Right atrium auricular region (tissue), 2 donors: ENCODE data around the gene NINJ1. TPM values are rescaled to one million over a fixed set of nuclear protein-coding genes. Genes with fewer than 3 reads are reported as not detected.
A peak's percentile ranks its signal among the peaks of the same experiment; 100 is the strongest.

Experiments
- DNase-seq: peaks from one replicate; pipeline ENCODE4 v3.0.0-alpha.2; 2019; ENCODE audit warnings: low spot score
- H3K27ac ChIP-seq, 2 donors: fragments of 200-600 bp; sonication (generic); 1 replicate in 1 of 2; 2 replicates in 1 of 2; pipeline ENCODE4 v1.5.1; 2016 to 2019
- H3K27me3 ChIP-seq, 2 donors: fragments of 200-600 bp; sonication (generic); one replicate each; pipeline versions ENCODE4 v1.5.1 to v1.6.0; 2017 to 2019
- H3K36me3 ChIP-seq: fragments of 200-600 bp; sonication (generic); one replicate; pipeline ENCODE4 v1.5.1; 2016
- H3K4me1 ChIP-seq, 2 donors: fragments of 200-600 bp; sonication (generic); one replicate each; pipeline versions ENCODE4 v1.5.1 to v1.6.0; 2017 to 2019
- H3K4me3 ChIP-seq, 2 donors: fragments of 200-600 bp; sonication (generic); 1 replicate in 1 of 2; 2 replicates in 1 of 2; pipeline ENCODE4 v1.5.1; 2017 to 2019; ENCODE audit warnings: mild to moderate bottlenecking in 1 of 2, moderate library complexity in 1 of 2
- H3K9me3 ChIP-seq, 2 donors: fragments of 200-600 bp; sonication (generic); one replicate each; pipeline ENCODE4 v1.5.1; 2019
- total RNA-seq, 2 donors: library from RNA; depleted of rRNA; stranded (reverse); fragments of >200 nt; gene quantifications; one replicate each; pipeline ENCODE4 v1.1.0, GENCODE V29; 2016
- TF ChIP-seq, protein P1 (sequence below), 2 donors: fragments of 200-600 bp; sonication (generic); IDR thresholded peaks; one replicate each; pipeline ENCODE4 v1.5.1; 2019; ENCODE audit warnings: antibody characterized with exemption in 2 of 2

Gene NINJ1
- total RNA-seq, 2 donors from 2014 or later, result 65.5 to 89.4 TPM

GRCh38 chr9:93093127-93093876 is 40.7 kb downstream of the NINJ1 start:
- peaks cover 0 to 47% of the 10 kb centered on the region in 2 donors for H3K4me1 ChIP-seq
- peaks cover 0 to 9% of the 10 kb centered on the region in 2 donors for H3K9me3 ChIP-seq
- H3K4me3 ChIP-seq, result no peak overlapping the region
- TF ChIP-seq, protein P1, sequence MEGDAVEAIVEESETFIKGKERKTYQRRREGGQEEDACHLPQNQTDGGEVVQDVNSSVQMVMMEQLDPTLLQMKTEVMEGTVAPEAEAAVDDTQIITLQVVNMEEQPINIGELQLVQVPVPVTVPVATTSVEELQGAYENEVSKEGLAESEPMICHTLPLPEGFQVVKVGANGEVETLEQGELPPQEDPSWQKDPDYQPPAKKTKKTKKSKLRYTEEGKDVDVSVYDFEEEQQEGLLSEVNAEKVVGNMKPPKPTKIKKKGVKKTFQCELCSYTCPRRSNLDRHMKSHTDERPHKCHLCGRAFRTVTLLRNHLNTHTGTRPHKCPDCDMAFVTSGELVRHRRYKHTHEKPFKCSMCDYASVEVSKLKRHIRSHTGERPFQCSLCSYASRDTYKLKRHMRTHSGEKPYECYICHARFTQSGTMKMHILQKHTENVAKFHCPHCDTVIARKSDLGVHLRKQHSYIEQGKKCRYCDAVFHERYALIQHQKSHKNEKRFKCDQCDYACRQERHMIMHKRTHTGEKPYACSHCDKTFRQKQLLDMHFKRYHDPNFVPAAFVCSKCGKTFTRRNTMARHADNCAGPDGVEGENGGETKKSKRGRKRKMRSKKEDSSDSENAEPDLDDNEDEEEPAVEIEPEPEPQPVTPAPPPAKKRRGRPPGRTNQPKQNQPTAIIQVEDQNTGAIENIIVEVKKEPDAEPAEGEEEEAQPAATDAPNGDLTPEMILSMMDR (IDR thresholded peaks at IDR 0.05), result no peak
- H3K36me3 ChIP-seq, result no peaks in the 10 kb centered on the region
- no peaks in the 10 kb centered on the region for H3K27me3 ChIP-seq
- H3K27ac ChIP-seq, result peak overlapping the region; percentile 54 to 96
- no peak for DNase-seq

DNA sequence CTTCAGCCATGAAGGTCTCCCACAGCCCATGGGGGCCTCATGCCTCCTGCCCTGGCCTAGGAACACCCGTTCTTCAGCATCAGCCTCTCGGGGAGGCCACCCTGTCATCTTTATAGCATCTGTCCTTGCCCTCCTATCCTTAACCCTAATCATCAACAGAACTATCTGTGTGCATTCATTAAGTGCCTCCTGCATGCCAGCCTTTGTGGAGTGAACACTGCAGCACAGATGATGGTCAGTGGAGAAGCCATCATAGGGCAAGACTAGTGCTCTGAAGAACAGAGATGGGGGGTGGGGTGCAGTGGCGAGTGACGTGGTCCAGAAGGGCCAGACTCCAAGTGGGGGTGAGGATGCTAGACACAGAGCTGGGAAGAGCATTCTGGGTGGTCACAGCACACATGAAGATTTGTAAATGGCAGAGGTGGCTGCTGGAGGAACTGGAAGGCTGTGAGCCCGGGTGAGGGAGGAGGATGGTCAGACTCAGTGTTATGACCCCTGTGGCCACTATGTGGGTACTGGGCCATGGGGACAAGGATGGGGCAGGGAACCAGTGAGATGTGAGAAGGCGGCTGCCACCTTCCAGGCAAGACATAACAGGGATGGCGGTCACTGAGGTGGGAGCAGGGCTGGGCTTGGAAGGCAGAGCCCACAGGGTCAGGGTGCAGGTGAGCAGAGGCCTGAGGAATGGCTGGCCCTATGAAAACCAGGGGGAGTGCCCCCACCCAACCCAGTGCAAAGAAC is 41.6 kb downstream of the NINJ1 start:
- TF ChIP-seq, protein P1 (IDR thresholded peaks at IDR 0.05), result no peak
- no peak overlapping the region for H3K4me3 ChIP-seq
- H3K27me3 ChIP-seq, result no peaks in the 10 kb centered on the region
- peaks cover 0 to 9% of the 10 kb centered on the region in 2 donors for H3K9me3 ChIP-seq
- H3K4me1 ChIP-seq, result peaks cover 0 to 39% of the 10 kb centered on the region in 2 donors
- no peak for DNase-seq
- no peaks in the 10 kb centered on the region for H3K36me3 ChIP-seq
- peak overlapping the region in 1 of 2 donors; percentile 54 for H3K27ac ChIP-seq

DNA sequence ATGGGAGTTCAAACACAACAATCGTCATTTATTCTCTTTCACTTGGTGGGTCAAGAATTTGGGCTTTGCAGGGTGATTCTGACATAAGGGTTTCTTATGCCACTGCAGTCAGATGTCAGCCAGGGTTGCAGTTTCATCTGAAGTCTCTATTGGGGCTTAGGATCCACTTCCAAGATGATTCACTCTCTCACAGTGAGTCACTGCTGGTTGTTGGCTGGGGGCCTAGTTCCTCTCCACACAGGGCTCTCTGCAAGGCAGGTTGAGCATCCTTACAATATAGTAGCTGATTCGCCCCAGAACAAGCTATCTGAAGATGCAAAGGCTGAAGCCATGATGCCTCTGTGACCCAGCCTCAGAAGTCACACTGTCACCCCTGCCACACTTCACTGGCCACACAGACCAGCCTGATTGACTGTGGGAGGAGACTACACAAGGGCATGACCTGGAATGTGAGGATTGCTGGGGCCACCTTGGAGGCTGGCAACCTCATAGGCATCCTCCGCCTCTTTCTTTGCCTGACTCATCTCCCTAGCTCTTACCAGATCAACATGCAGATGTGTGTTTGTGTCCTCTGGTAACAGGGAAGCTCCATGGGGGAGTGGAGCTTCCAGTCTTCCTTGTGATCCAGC is 42.5 kb downstream of the NINJ1 start:
- no peaks in the 10 kb centered on the region for H3K27me3 ChIP-seq
- TF ChIP-seq, protein P1 (IDR thresholded peaks at IDR 0.05), result no peak
- DNase-seq, result peak; percentile 51
- peaks cover 0 to 9% of the 10 kb centered on the region in 2 donors for H3K9me3 ChIP-seq
- H3K4me1 ChIP-seq, result peaks cover 0 to 30% of the 10 kb centered on the region in 2 donors
- H3K36me3 ChIP-seq, result no peaks in the 10 kb centered on the region
- no peak overlapping the region for H3K27ac ChIP-seq
- no peak overlapping the region for H3K4me3 ChIP-seq

DNA sequence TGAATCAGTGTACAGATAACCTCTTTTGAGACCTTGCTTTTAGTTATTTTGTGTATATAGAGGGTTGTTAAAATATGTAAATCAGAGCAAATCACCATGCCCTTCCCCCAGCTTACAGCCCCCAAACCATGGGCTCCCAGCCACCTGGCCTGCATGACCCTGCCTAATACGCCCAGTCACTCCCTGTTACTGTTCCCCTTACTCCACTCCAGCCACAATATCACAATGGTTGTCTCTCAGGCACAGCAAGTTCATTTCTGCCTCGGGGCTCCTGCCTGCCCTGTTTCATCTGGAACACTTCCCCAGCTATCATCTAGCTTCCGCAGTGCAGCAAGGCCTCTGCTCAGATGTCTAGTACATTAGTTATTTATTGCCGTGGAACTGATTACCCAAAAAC is 43.0 kb downstream of the NINJ1 start:
- DNase-seq, result peak; percentile 9
- no peaks in the 10 kb centered on the region for H3K27me3 ChIP-seq
- no peak overlapping the region for H3K4me3 ChIP-seq
- peaks cover 0 to 9% of the 10 kb centered on the region in 2 donors for H3K9me3 ChIP-seq
- no peak overlapping the region for H3K27ac ChIP-seq
- H3K4me1 ChIP-seq, result peaks cover 0 to 29% of the 10 kb centered on the region in 2 donors
- TF ChIP-seq, protein P1 (IDR thresholded peaks at IDR 0.05), result no peak
- H3K36me3 ChIP-seq, result no peaks in the 10 kb centered on the region

DNA sequence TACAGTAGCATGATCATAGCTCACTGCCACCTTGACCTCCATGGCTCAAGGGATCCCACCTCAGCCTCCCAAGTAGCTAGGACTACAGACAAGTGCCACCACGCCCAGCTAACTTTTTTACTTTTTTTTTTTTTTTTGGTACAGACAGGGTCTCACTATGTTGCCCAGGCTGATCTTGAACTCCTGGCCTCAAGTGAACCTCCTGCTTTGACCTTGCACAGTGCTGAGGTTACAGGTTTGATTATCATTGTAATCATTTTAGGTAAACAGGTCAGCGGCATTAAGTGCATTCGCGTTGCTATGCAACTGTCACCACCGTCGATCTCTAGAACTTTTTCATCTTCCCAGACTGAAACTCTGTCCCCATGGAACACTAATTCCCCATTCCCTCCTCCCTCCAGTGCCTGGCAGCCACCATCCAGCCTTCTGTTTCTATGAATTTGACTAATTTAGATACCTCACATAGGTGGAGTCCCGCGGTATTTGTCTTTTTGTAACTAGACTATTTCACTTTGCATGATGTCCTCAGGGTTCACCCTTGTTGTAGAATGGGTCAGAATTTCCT is 43.9 kb downstream of the NINJ1 start:
- TF ChIP-seq, protein P1 (IDR thresholded peaks at IDR 0.05), result no peak
- Histone ChIP-seq H3K27me3 (no peaks in the 10 kb centered on the region), H3K27ac (no peak overlapping the region), H3K4me1 (peaks cover 0 to 28% of the 10 kb centered on the region in 2 donors), H3K9me3 (peaks cover 0 to 9% of the 10 kb centered on the region in 2 donors), H3K36me3 (no peaks in the 10 kb centered on the region), H3K4me3 (no peak overlapping the region)
- DNase-seq, result peak; percentile 9
